Activated CD8-positive, alpha-beta memory T cell treated with anti-CD3 and anti-CD28 coated beads, Interleukin-2, amount 50 U/mL, for 1 hour (primary cell): ENCODE data around the gene TLK1.
"Not testable (repeated sequence)": the region's sequence is repeated elsewhere in the genome, so short reads cannot be mapped to it uniquely, and the experiment has no call there.

Source experiments
- DNase-seq: peaks from one replicate; pipeline ENCODE4 v3.0.0-alpha.2; 2020; ENCODE audit errors: extremely low read depth

Gene TLK1

GRCh38 chr2:171083451-171083850 lies 77.2 kb downstream of the TLK1 start:
- DNase-seq = no peak

- DNase-seq = no peak
Observed at GRCh38 chr2:171081649-171082111, 79.0 kb downstream of the TLK1 start.

GRCh38 chr2:171080607-171081006 lies 80.1 kb downstream of the TLK1 start:
- DNase-seq = no peak

- DNase-seq = not testable (repeated sequence)
Observed at GRCh38 chr2:171076422-171076821, 84.3 kb downstream of the TLK1 start.

GRCh38 chr2:171072164-171072563 lies 88.5 kb downstream of the TLK1 start:
- DNase-seq = no peak

GRCh38 chr2:171069286-171069956 lies 91.3 kb downstream of the TLK1 start:
- no peak for DNase-seq

- DNase-seq = no peak
Observed at GRCh38 chr2:171066110-171066509, 94.6 kb downstream of the TLK1 start.

GRCh38 chr2:171057575-171057974 lies 103.1 kb downstream of the TLK1 start:
- DNase-seq = no peak

- no peak for DNase-seq
Observed at GRCh38 chr2:171056307-171056706, 104.4 kb downstream of the TLK1 start.

- no peak for DNase-seq
Observed at GRCh38 chr2:171049691-171050090, 111.0 kb downstream of the TLK1 start.

- DNase-seq = no peak
Observed at GRCh38 chr2:171046048-171046560, 114.6 kb downstream of the TLK1 start.

- DNase-seq = no peak
Observed at GRCh38 chr2:171044416-171044815, 116.3 kb downstream of the TLK1 start.

- no peak for DNase-seq
Observed at GRCh38 chr2:171042253-171042969, 118.3 kb downstream of the TLK1 start.

- DNase-seq = no peak
Observed at GRCh38 chr2:171036532-171036931, 124.2 kb downstream of the TLK1 start.

- no peak for DNase-seq
Observed at GRCh38 chr2:171034315-171034714, 126.4 kb downstream of the TLK1 start.

- no peak for DNase-seq
Observed at GRCh38 chr2:171025214-171025613, 135.5 kb downstream of the TLK1 start.

GRCh38 chr2:171018522-171018921 lies 142.2 kb downstream of the TLK1 start:
- DNase-seq = no peak

- no peak for DNase-seq
Observed at GRCh38 chr2:171016125-171016524, 144.6 kb downstream of the TLK1 start.

GRCh38 chr2:171013851-171014250 lies 146.8 kb downstream of the TLK1 start:
- DNase-seq = no peak

- DNase-seq = no peak
Observed at GRCh38 chr2:171009386-171009785, 151.3 kb downstream of the TLK1 start.

- no peak for DNase-seq
Observed at GRCh38 chr2:171008550-171009205, 152.0 kb downstream of the TLK1 start.

GRCh38 chr2:171004833-171005232 lies 155.9 kb downstream of the TLK1 start:
- DNase-seq = no peak

GRCh38 chr2:171004363-171004762 lies 156.3 kb downstream of the TLK1 start:
- no peak for DNase-seq
